HepG2 (cell line): ENCODE measurements around the gene DNAJB11. TPM values are rescaled to one million over a fixed set of nuclear protein-coding genes. Genes with fewer than 3 reads are reported as not detected.

Experiments used
- AHDC1 ChIP-seq: sonication (generic); formaldehyde crosslinking; IDR thresholded peaks from 2 replicates; pipeline ENCODE4 v1.5.1; 2020; ENCODE audit warnings: mild to moderate bottlenecking, missing genetic modification reagents, borderline replicate concordance
- CHD2 ChIP-seq: IDR thresholded peaks from 2 replicates; pipeline ENCODE4 v1.6.1; 2011; ENCODE audit warnings: low read depth, low read length, improper control_type of control experiment
- KDM2A ChIP-seq: sonication (generic); formaldehyde crosslinking; IDR thresholded peaks from 2 replicates; pipeline ENCODE4 v1.4.0; 2020; ENCODE audit warnings: low read depth, missing genetic modification reagents, borderline replicate concordance
- MAFK ChIP-seq, 2 experiments: IDR thresholded peaks in 1 of 2; conservative IDR thresholded peaks in 1 of 2; 2 replicates each; pipeline ENCODE4 v1.6.1; 2011; ENCODE audit warnings: improper control_type of control experiment in 2 of 2, low read length in 2 of 2
- NR0B2 ChIP-seq: sonication (generic); formaldehyde crosslinking; IDR thresholded peaks from 2 replicates; pipeline ENCODE4 v1.4.0; 2020; ENCODE audit warnings: mild to moderate bottlenecking, missing genetic modification reagents
- NRL ChIP-seq: sonication (generic); formaldehyde crosslinking; IDR thresholded peaks from 2 replicates; pipeline ENCODE4 v1.5.0; 2020; ENCODE audit warnings: missing genetic modification reagents, mild to moderate bottlenecking, moderate library complexity, borderline replicate concordance
- SP5 ChIP-seq: IDR thresholded peaks from 2 replicates; pipeline ENCODE4 v1.6.1; 2016; ENCODE audit warnings: low read depth, borderline replicate concordance
- TCF12 ChIP-seq, 2 experiments: fragments of 450-650 bp in 1 of 2; sonication (generic) in 1 of 2; formaldehyde crosslinking in 1 of 2; IDR thresholded peaks; 2 replicates each; pipeline versions ENCODE4 v1.6.1 to v1.8.0; 2017 to 2022; ENCODE audit warnings: antibody characterized with exemption in 1 of 2, mild to moderate bottlenecking in 1 of 2, missing genetic modification reagents in 1 of 2, moderate library complexity in 1 of 2
- ZBTB4 ChIP-seq: sonication (generic); formaldehyde crosslinking; IDR thresholded peaks from 2 replicates; pipeline ENCODE4 v1.4.0; 2020; ENCODE audit warnings: missing genetic modification reagents, mild to moderate bottlenecking, borderline replicate concordance
- ZBTB42 ChIP-seq: sonication (generic); formaldehyde crosslinking; IDR thresholded peaks from 2 replicates; pipeline ENCODE4 v1.5.0; 2020; ENCODE audit warnings: mild to moderate bottlenecking, missing genetic modification reagents
- ZNF234 ChIP-seq: sonication (generic); formaldehyde crosslinking; conservative IDR thresholded peaks from 2 replicates; pipeline ENCODE4 v1.5.1; 2020; ENCODE audit warnings: mild to moderate bottlenecking, missing genetic modification reagents
- ZNF577 ChIP-seq: sonication (generic); formaldehyde crosslinking; IDR thresholded peaks from 2 replicates; pipeline ENCODE4 v1.4.0; 2020; ENCODE audit warnings: mild to moderate bottlenecking, low read depth, missing genetic modification reagents, borderline replicate concordance
- ZNF766 ChIP-seq: sonication (generic); formaldehyde crosslinking; IDR thresholded peaks from 2 replicates; pipeline ENCODE4 v1.5.0; 2020; ENCODE audit warnings: missing genetic modification reagents, borderline replicate concordance
- ZNF792 ChIP-seq: IDR thresholded peaks from 2 replicates; pipeline ENCODE4 v1.6.1; 2016
- ZNF850 ChIP-seq: sonication (generic); formaldehyde crosslinking; conservative IDR thresholded peaks from 2 replicates; pipeline ENCODE4 v1.9.0; 2021; ENCODE audit warnings: mild to moderate bottlenecking, missing genetic modification reagents
- polyA plus RNA-seq, 8 experiments: library from polyadenylated mRNA; depleted of rRNA in 3 of 8; stranded (reverse) in 7 of 8; unstranded in 1 of 8; fragments of >200 nt; fragmentation: Illumina TruSeq in 4 of 8; extraction: Trizol in 4 of 8; gene quantifications; 2 replicates each; pipeline versions ENCODE4 v1.2.1 to v1.2.3, GENCODE V29; 2011 to 2016; ENCODE audit warnings: low read depth in 4 of 8, missing spikeins in 1 of 8, mixed read lengths in 1 of 8; ENCODE audit not compliant: insufficient read depth in 1 of 8
- total RNA-seq, 5 experiments: library from RNA; depleted of rRNA; stranded (reverse); fragments of >200 nt; fragmentation: Illumina TruSeq; extraction: Trizol; gene quantifications; 2 replicates each; pipeline ENCODE4 v1.2.3, GENCODE V29; 2016; ENCODE audit warnings: low read depth in 1 of 5
- TF ChIP-seq, protein P1 (sequence below): sonication (generic); formaldehyde crosslinking; IDR thresholded peaks from 2 replicates; pipeline ENCODE4 v1.5.1; 2020; ENCODE audit warnings: mild to moderate bottlenecking, missing genetic modification reagents, moderate library complexity

DNAJB11 gene
- total and polyA plus RNA-seq, 2 of the 13 experiments (the other 11 are each of a cell fraction or from before 2014, with no cell fraction given) = 41.0 to 132 TPM

DNA sequence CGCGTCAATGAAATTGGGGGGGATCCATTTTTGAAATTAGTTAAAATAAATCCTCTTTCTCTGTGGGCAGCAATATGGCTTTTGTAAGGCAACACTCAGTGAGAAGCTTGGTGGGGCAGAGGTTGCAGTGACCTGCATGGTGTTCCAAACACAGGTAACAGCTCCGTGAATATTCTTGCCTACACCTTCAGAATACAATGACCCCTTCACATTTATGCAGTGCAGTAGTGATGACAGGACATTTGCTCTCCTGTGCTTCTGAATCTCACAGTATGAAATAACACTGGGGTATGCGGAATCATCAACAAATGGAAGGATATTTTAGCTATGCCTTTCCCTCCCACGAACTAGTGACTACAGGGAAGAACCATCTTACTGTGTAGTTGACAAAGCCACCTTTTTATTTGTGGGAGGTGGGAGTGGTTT lies 49.3 kb downstream of the DNAJB11 start (continued):
- TF ChIP-seq AHDC1 (CRISPR knock-in tag) (no peak), SP5 (peak; percentile 25), TCF12 (IDR thresholded peaks at IDR 0.05) (no peak), TCF12 (CRISPR knock-in tag; IDR thresholded peaks at IDR 0.05) (no peak), ZBTB42 (no peak), ZNF766 (CRISPR knock-in tag) (no peak), ZBTB4 (CRISPR knock-in tag) (no peak), ZNF234 (CRISPR knock-in tag) (0 out of 2 replicates have a peak, but pooled peaks have one; percentile 5), ZNF850 (CRISPR knock-in tag) (no peak), ZNF577 (CRISPR knock-in tag) (no peak), NRL (CRISPR knock-in tag) (no peak), MAFK (conservative IDR thresholded peaks at IDR 0.05 in 1 of 2, IDR thresholded peaks at IDR 0.05 in 1 of 2; ENCODE audit: low read length in 2 of 2) (no peak), KDM2A (CRISPR knock-in tag) (no peak), NR0B2 (CRISPR knock-in tag) (no peak), CHD2 (no peak), ZNF792 (CRISPR knock-in tag) (0 out of 2 replicates have a peak, but pooled peaks have one; percentile 16)
- TF ChIP-seq, protein P1, sequence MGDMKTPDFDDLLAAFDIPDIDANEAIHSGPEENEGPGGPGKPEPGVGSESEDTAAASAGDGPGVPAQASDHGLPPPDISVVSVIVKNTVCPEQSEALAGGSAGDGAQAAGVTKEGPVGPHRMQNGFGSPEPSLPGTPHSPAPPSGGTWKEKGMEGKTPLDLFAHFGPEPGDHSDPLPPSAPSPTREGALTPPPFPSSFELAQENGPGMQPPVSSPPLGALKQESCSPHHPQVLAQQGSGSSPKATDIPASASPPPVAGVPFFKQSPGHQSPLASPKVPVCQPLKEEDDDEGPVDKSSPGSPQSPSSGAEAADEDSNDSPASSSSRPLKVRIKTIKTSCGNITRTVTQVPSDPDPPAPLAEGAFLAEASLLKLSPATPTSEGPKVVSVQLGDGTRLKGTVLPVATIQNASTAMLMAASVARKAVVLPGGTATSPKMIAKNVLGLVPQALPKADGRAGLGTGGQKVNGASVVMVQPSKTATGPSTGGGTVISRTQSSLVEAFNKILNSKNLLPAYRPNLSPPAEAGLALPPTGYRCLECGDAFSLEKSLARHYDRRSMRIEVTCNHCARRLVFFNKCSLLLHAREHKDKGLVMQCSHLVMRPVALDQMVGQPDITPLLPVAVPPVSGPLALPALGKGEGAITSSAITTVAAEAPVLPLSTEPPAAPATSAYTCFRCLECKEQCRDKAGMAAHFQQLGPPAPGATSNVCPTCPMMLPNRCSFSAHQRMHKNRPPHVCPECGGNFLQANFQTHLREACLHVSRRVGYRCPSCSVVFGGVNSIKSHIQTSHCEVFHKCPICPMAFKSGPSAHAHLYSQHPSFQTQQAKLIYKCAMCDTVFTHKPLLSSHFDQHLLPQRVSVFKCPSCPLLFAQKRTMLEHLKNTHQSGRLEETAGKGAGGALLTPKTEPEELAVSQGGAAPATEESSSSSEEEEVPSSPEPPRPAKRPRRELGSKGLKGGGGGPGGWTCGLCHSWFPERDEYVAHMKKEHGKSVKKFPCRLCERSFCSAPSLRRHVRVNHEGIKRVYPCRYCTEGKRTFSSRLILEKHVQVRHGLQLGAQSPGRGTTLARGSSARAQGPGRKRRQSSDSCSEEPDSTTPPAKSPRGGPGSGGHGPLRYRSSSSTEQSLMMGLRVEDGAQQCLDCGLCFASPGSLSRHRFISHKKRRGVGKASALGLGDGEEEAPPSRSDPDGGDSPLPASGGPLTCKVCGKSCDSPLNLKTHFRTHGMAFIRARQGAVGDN (CRISPR knock-in tag) = no peak
